Body of pancreas (tissue), 4 donors: ENCODE results near the gene TRAPPC12. TPM values are rescaled to one million over a fixed set of nuclear protein-coding genes. Genes with fewer than 3 reads are reported as not detected.

Experiments used
- ATAC-seq: fragments of 150-250 bp; one replicate; pipeline ENCODE4 v1.9.1; 2016
- DNase-seq, 4 donors: peaks; one replicate each; pipeline ENCODE4 v3.0.0-alpha.2; 2019
- H3K27ac ChIP-seq, 4 donors: fragments of 200-600 bp; sonication (generic); 1 replicate in 3 of 4; 2 replicates in 1 of 4; pipeline versions ENCODE4 v1.5.1 to v1.6.1; 2016 to 2019; ENCODE audit warnings: mild to moderate bottlenecking in 1 of 4, mixed read lengths in 1 of 4, moderate library complexity in 1 of 4
- H3K27me3 ChIP-seq, 2 donors: fragments of 200-600 bp; sonication (generic); one replicate each; pipeline ENCODE4 v1.6.0; 2016; ENCODE audit warnings: mild to moderate bottlenecking in 1 of 2
- H3K36me3 ChIP-seq, 2 donors: fragments of 200-600 bp; sonication (generic); replicated peaks in 1 of 2; 2 replicates each; pipeline ENCODE4 v1.5.1; 2016; ENCODE audit warnings: low read depth in 2 of 2; ENCODE audit not compliant: insufficient read depth in 1 of 2
- H3K4me1 ChIP-seq: fragments of 200-600 bp; sonication (generic); one replicate; pipeline ENCODE4 v1.6.0; 2016
- H3K4me3 ChIP-seq, 2 donors: fragments of 200-600 bp; sonication (generic); 1 replicate in 1 of 2; 2 replicates in 1 of 2; pipeline ENCODE4 v1.5.1; 2016 to 2019
- H3K9me3 ChIP-seq, 3 donors: fragments of 200-600 bp; sonication (generic); 1 replicate in 2 of 3; 2 replicates in 1 of 3; pipeline ENCODE4 v1.5.1; 2016
- CTCF ChIP-seq, 7 experiments: fragments of 450-650 bp in 4 of 7; fragments of 200-600 bp in 3 of 7; sonication (generic) in 3 of 7; IDR thresholded peaks; one replicate each; pipeline ENCODE4 v1.5.1; 2016 to 2019; ENCODE audit warnings: antibody characterized with exemption in 7 of 7
- POLR2A ChIP-seq, 3 donors: fragments of 450-650 bp; IDR thresholded peaks; one replicate each; pipeline ENCODE4 v1.6.1; 2016; ENCODE audit warnings: antibody characterized with exemption in 3 of 3, mild to moderate bottlenecking in 2 of 3
- WGBS, 2 donors: methylation state at CpG; one replicate each; pipeline ENCODE4 v1.1.5; 2017; 5-methylcytosine and 5-hydroxymethylcytosine counted together
- intact Hi-C: fragments of 100-400 bp; cut with DNase I; formaldehyde crosslinking; loops from one replicate; pipeline ENCODE4 v1.15.1; 2023
- total RNA-seq, 2 donors: library from RNA; depleted of rRNA; stranded (reverse); fragments of >200 nt; gene quantifications; one replicate each; pipeline ENCODE4 v1.1.0, GENCODE V29; 2016

The TRAPPC12 gene
- total RNA-seq, 2 donors from 2014 or later, result 43.1 to 134 TPM

- no peak for TF ChIP-seq CTCF (IDR thresholded peaks at IDR 0.05)
- TF ChIP-seq POLR2A (IDR thresholded peaks at IDR 0.05), result no peak
- peaks cover 5 to 26% of the 10 kb centered on the region in 2 donors for H3K36me3 ChIP-seq
- H3K4me1 ChIP-seq, result no peaks in the 10 kb centered on the region
Measured at GRCh38 chr2:3468296-3468988, 88.9 kb downstream of the TRAPPC12 start.

GRCh38 chr2:3469486-3469885 is 90.0 kb downstream of the TRAPPC12 start:
- Histone ChIP-seq H3K9me3 (no peaks in the 10 kb centered on the region), H3K27ac (peak overlapping the region in 1 of 4 donors; percentile 55), H3K36me3 (peaks cover 5 to 26% of the 10 kb centered on the region in 2 donors), H3K27me3 (no peaks in the 10 kb centered on the region), H3K4me3 (no peak overlapping the region), H3K4me1 (no peaks in the 10 kb centered on the region)
- 96 to 98% methylated on average over 7 of the region's 7 CpGs for WGBS, 2 donors
- no peak for ATAC-seq
- intact Hi-C loops, result no loop called here
- no peak for TF ChIP-seq POLR2A (IDR thresholded peaks at IDR 0.05)
- no peak for TF ChIP-seq CTCF (IDR thresholded peaks at IDR 0.05)
- no peak for DNase-seq

More at GRCh38 chr2:3468296-3468988, 88.9 kb downstream of the TRAPPC12 start:
- 94 to 96% methylated on average over 30 to 31 of the region's 31 CpGs for WGBS, 2 donors
- DNase-seq, result no peak
- no peak for ATAC-seq
- Histone ChIP-seq H3K27ac (no peak overlapping the region), H3K4me3 (no peak overlapping the region), H3K27me3 (no peaks in the 10 kb centered on the region), H3K9me3 (no peaks in the 10 kb centered on the region)
- intact Hi-C loops, result no loop called here

GRCh38 chr2:3470166-3470651 is 90.7 kb downstream of the TRAPPC12 start:
- WGBS, 2 donors, result 89 to 98% methylated on average over 4 to 16 of the region's 17 CpGs
- intact Hi-C loops, result no loop called here
- DNase-seq (peak; percentile 34 to 53 (median 48)), ATAC-seq (peak; percentile 58)
- Histone ChIP-seq H3K36me3 (peaks cover 5 to 25% of the 10 kb centered on the region in 2 donors), H3K4me3 (no peak overlapping the region), H3K9me3 (no peaks in the 10 kb centered on the region), H3K27me3 (no peaks in the 10 kb centered on the region), H3K27ac (peak overlapping the region in 2 of 4 donors; percentile 10 to 55), H3K4me1 (no peaks in the 10 kb centered on the region)
- no peak for TF ChIP-seq POLR2A (IDR thresholded peaks at IDR 0.05)
- no peak for TF ChIP-seq CTCF (IDR thresholded peaks at IDR 0.05)

GRCh38 chr2:3470856-3471737 is 91.6 kb downstream of the TRAPPC12 start:
- intact Hi-C loops, result no loop called here
- TF ChIP-seq CTCF (IDR thresholded peaks at IDR 0.05) (no peak), POLR2A (IDR thresholded peaks at IDR 0.05) (no peak)
- DNase-seq (no peak), ATAC-seq (no peak)
- Histone ChIP-seq H3K9me3 (no peaks in the 10 kb centered on the region), H3K4me1 (no peaks in the 10 kb centered on the region), H3K27me3 (no peaks in the 10 kb centered on the region), H3K27ac (peak overlapping the region in 2 of 4 donors; percentile 10 to 55), H3K4me3 (no peak overlapping the region), H3K36me3 (peaks cover 4 to 20% of the 10 kb centered on the region in 2 donors)
- 85 to 87% methylated on average over 17 of the region's 17 CpGs for WGBS, 2 donors
